GM18951 (cell line): ENCODE measurements around the gene C19orf67.

Experiments
- POLR2A ChIP-seq: IDR thresholded peaks from 4 replicates; pipeline ENCODE4 v1.6.1; 2011; ENCODE audit warnings: mild to moderate bottlenecking; ENCODE audit not compliant: insufficient read length, insufficient read depth; ENCODE audit errors: extremely low read depth
- in situ Hi-C: fragments of 300-500 bp; cut with MboI; formaldehyde crosslinking; loops from one replicate; pipeline ENCODE4 v1.12.0; 2022; ENCODE audit warnings: low sequenced_read_pairs, mixed read lengths, inconsistent platforms; ENCODE audit not compliant: unreplicated experiment

C19orf67 gene

GRCh38 chr19:14066134-14066533, 19.4 kb downstream of the C19orf67 start:
- in situ Hi-C loops = no loop called here
- TF ChIP-seq POLR2A = no peak

DNA sequence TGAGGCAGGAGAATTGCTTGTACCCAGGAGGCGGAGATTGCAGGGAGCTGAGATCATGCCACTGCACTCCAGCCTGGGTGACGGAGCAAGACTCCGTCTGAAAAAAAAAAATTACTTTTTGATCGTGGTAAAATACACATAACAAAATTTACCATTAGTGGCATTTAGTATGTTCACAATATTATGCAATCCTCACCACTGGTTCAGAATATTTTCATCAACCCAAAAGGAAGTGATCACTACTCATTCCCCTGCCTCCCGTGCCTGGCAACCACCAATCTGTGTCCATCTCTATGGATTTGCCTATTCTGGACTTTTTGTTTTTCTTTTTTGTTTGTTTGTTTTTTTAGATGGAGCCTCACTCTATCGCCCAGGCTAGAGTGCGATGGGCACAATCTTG, 22.5 kb downstream of the C19orf67 start:
- in situ Hi-C loops = no loop called here

DNA sequence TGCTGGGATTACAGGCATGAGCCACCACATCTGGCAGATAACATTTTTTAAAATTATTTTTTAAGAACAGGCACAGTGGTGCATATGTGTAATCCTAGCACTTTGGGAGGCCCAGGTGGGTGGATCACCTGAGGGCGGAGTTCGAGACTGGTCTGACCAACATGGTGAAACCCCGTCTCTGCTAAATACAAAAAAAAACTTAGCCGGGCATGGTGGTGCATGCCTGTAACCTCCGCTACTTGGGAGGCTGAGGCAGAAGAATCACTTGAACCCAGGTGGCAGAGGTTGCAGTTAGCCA, 23.1 kb downstream of the C19orf67 start:
- in situ Hi-C loops = no loop called here
- no peak for TF ChIP-seq POLR2A

More for the DNA sequence above, 22.5 kb downstream of the C19orf67 start:
- TF ChIP-seq POLR2A = no peak

GRCh38 chr19:14061751-14062557, 23.6 kb downstream of the C19orf67 start, which contains the start of gene PALM3:
TSS of gene PALM3 (minus strand) at chr19:14062076. CDS start at chr19:14061980, 96 bp downstream.
- TF ChIP-seq POLR2A = no peak

DNA sequence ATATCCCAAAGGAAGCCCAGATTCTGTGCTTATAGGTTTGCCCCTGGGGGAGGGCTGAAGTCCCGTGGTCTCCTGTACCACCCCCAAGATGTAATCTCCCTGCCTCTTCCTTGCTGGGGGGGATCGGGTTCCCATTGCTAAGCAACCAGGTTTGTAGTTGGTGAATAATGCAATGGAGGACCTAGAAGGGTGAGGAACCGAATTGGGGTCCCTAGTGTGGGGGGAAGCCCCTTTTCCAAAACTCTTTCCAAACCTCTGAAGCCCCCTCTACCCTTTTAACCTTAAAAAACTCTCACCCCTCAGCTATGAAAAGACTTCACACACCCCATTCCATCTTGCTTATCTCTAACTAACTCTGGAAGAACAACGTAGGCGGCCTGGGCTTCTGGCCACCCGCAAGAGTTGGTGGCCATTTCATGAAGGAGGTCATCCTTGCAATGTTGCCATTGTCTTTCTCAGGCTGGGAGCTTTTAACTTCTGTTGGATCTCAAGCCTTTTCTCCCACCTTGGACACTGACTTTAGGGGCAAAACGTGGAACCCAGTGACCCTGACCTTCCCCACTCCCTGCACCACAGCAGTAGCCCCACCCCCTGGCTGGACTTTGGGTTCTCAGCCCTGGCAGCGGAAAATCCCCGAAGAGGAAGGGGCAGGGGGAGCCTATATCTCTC, 24.4 kb downstream of the C19orf67 start:
- no peak for TF ChIP-seq POLR2A
- in situ Hi-C loops = no loop called here

More at GRCh38 chr19:14061751-14062557, 23.6 kb downstream of the C19orf67 start, which contains the start of gene PALM3:
- in situ Hi-C loops = no loop called here

DNA sequence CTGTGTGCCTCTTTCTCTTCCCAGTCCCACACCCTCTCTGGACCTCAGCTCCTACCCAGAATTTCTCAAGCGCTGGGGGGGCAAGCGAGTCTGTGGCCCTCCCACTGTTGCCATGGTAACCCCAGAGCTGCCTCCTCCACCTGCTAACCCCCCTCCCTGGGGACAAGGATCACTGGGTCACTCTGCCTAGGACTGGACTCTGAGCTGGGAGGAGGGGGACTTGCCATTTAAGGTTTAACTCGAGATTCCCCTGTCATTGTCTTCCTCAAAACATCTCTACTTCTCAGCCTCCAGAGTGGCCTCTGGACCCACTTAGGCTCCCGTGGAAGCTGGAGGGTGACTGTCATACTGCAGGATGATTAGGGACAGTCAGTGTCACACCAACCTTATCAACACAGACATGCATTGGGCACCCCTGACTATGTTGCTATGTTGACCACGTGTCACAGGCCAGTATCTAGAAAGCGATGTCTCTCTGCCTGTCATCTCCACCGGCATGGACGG, 25.9 kb downstream of the C19orf67 start:
- TF ChIP-seq POLR2A = no peak
- in situ Hi-C loops = no loop called here

DNA sequence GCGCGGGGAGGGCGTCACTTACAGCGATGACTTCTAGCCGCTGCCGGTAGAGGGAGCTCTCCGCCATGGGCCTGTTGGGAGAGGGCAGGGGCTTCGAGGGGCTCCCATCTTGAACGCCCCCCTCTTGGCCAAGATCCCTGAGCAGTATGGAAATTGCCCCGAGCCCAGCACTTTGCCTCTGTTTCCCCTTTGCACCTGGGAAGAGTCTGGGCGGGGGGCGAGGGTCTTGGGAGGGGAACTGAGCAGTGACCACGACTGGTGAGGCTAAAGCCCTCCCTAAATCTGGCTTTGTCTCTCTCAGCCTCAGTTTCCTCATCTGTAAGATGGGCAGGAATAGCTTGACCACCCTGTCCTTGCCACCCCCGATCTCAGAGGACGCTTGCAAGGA, 26.5 kb downstream of the C19orf67 start:
- no peak for TF ChIP-seq POLR2A
- in situ Hi-C loops = no loop called here

DNA sequence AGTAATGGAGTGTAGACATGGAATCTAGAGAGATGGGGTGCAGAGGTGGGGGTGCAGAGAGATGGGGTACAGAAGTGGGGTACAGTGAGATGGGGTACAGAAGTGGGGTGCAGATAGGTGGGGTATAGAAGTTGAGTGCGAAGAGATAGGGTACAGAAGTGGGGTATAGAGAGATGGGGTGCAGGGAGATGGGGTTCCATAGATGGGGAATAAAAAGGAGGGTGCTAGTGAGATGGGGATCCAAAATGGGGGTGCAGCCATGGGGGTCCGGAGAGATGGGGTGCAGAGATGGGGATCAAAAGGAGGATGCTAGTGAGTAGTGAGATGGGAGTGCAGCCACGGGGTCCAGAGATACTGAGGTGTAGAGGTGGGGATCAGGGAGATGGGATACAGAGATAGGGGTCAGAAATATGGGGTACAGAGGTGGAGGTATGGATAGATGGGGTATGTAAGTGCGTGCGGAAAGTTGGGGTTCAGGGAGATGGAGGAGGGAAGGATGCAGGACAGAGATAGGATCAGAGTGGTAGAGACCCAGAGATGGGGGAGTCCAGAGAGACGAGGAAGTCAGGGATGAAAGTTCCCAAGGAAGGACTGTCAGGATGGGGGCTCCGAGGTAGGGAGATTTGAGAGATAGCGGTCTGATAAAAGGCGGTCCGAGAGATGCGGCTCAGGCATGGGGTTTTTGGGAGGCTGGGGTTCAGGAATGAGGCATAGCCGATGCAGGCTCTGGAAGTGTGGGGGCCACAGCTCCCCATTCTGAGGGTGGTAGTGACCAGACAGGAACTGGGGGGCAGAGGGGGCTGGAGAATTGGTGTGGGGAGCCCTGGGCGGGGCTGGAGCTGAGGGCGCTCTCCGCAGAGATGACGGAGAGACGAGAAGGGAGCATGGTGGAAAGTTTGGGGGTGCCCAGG, 27.1 kb downstream of the C19orf67 start:
- TF ChIP-seq POLR2A = no peak
- in situ Hi-C loops = no loop called here

DNA sequence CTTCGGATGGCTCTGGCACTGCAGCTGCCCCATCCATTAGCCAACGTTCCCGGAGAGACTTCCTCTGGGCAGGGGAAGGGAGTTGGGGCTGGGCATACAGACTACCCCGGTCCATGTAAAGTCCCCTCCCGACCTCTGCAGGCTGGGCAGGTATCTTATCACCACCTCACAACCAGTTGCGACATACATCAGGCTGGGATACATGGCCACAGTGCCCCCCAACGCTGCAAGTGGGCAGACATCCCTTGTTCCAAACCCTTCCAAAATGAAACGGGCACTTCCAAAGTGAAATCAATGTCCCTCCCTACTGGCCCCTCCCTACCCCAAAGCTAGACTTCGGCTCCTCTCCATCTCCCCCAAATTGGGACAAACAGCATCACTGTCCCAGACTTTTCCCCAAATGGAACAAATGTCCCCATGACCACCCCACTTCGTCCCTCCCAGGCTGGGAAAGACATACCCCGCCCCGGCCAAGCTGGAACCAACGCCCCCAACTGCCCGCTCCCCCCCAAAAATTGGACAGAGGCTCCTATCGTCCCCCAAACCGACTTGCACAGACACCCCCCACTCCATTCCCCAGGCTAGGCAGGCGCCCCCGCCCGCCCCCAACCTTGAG, 28.7 kb downstream of the C19orf67 start:
- in situ Hi-C loops = no loop called here
- TF ChIP-seq POLR2A = no peak

- in situ Hi-C loops = no loop called here
- TF ChIP-seq POLR2A = no peak
Measured at GRCh38 chr19:14056069-14056666, 29.4 kb downstream of the C19orf67 start.

DNA sequence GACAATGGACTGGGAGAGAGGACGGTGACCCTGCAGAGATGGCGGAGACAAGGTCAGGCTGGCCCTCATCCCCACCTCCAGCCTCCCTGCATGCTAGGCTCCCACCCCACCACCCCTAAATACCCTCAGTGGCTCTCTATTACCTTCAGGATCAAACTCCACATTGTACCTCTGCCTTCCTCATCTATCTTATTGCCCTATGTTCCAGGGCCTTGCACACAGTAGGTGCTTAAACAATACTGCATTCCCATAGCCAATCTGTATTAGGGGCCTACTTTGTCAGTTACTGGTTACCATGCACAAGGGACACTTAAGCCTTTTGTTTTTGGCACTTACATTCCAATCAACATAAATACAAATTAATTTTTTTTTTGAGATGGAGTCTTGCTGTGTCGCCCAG, 30.2 kb downstream of the C19orf67 start:
- no peak for TF ChIP-seq POLR2A

GRCh38 chr19:14054721-14055120, 30.9 kb downstream of the C19orf67 start:
- no peak for TF ChIP-seq POLR2A
- in situ Hi-C loops = no loop called here

More for the DNA sequence above, 30.2 kb downstream of the C19orf67 start:
- in situ Hi-C loops = no loop called here
